Suppressor macrophage treated with lipopolysaccharide for 4 hours (primary cell): ENCODE measurements around the gene MAPT.
"Not testable (repeated sequence)": the region's sequence is repeated elsewhere in the genome, so short reads cannot be mapped to it uniquely, and the experiment has no call there.

Experiments
- DNase-seq: peaks from one replicate; pipeline ENCODE4 v3.0.0-alpha.2; 2020

Gene MAPT

DNA sequence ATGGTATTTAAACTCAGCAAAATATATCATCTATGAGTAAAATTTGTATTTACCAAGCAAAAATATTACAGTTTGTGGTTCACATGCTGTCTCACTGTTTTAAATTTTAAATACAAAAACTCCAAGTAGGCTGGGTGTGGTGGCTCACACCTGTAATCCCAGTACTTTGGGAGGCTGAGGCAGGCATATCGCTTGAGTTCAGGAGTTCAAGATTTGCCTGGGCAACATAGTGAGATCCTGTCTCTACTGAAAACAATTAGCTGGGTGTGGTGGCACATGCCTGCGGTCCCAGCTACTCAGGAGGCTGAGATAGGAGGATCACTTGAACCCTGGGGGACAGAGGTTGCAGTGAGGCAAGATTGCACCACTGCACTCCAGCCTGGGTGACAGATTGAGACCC, 37.3 kb downstream of the MAPT start:
- DNase-seq, result no peak

DNA sequence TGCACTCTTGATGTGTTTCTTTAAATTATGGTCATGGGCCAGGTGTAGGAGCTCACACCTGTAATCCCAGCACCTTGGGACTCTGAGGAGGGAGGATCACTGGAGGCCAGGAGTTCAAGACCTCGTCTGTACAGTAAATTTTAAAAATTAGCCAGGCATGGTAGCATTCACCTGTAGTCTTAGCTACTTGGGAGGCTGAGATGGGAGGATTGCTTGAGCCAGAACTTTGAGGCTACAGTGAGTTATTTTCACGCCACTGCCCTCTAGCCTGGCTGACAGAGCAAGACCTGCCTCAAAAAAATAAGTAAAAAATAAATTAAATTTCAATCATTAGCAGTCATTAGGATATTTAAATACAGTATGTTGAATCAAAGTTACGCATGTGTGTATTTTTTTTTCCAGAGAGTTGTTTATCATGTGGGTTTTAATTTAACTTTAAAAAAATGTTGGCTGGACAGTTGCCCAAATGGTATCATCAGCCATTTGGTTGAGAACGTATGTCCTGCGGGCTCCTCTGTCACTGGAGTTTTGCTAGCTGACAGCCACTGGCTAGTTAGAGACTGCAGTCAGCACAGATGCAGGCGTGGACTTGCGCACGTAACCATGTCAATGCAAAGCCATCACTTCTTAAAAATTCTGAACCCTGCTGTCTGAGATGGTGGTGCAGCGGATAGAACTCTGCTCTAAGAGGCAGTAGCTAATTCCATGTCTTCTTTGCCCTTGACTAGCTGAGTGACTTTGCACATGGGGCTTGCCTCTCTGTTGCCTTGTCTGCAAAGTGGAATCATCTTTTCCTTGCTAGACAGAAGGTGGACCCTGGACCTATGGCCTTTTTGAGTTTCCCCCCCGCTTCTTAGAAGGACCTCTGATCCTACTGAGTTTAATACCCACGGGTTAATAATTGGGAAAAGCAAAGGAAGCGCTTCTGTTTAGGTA, 40.0 kb downstream of the MAPT start:
- DNase-seq, result no peak

DNA sequence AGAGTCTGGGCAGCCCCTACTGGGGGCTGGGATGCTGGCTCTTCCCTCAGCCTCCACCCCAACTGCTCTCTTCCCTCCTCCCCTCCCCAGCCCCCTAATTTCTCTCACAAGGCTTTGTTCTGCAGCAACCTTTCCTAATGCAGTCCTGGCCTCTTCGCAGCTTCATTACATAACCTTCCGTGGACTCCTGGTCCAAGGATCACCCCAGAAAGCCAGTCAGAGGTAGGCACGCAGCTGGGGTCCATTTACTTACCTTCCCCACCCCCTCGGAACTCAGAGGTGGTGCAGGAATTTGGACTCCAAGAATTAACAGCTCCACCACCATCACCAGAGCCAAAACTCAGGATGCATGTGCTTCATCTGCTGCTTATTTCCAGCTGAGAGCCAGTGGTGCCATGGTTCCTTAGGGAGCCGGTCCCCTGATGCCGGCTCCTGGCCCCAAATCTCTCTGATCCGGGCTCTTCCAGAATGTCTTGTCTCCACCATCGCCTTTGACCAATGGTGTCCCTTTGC, 40.9 kb downstream of the MAPT start:
- DNase-seq, result no peak

DNA sequence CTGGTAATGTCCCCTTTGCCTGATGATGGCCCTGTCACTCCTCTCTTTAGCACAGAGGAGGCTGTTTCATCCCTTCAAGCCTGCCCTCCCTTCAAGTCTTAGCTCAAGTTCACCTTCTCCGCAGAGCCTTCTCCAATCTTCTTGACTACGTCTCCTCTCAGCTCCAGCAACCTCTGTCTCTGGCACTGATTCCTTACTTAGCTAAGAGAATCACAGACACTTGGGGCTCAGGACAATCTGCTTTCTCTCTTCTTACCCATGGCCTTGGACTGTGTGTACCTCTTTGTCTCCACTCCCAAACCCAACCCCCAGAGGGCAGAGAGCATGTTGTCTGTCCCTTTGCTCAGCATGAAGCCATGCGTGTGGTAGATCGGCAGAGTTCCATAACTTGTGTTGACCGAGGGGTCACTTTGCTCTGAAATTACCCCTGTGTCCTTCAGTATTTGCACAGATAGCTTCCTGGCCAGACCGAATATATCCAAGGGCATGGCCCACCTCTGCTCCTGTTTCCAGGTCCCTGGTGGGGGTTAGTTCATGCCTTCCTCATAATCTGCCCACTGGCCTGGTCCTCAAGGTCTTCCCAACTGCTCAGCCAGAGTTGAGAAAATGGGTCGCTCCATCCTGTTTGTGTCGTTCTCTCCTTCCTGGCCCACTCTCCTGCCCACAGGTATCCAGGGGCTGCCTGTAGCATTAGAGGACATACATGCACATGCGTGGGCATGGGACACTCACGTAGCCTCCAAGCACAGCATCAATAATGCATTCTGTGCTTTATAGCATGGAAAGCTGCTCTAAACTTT, 41.6 kb downstream of the MAPT start:
- no peak for DNase-seq

DNA sequence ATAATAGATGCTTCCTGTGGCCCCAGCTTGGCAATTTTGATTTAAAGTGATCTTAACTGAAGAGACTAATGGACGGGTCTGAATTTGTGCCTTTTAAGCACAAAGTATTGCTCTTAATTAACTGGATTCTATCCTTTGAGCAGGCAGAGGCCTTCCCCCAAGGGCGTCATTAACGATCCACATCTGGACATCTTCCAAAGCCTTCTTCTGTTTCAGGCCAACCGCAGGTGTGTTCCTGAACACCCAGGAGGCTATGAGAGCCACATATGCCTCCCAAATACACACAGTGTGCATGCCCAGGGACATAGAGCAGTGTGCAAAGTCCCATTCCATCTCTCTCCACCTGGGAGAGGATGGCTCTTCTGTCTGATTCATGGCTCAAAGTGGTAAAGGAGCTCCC, 42.3 kb downstream of the MAPT start:
- DNase-seq, result no peak

DNA sequence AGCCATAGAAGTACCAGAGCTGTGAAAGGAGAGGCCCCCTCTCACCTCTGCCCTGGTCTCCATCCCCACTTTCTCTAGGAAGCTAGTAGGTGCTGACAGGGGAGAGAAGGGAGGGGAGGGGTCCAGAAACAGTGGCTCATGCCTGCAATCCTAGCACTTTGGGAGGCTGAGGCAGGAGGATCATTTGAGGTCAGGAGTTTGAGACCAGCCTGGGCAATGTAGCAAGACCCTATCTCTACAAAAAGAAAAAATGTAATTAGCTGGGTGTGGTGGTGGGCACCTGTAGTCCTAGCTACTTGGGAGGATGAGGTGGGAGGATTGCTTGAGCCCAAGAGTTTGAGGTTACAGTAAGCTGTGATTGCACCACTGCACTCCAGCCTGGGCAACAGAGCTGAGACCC, 42.8 kb downstream of the MAPT start:
- DNase-seq, result not testable (repeated sequence)

DNA sequence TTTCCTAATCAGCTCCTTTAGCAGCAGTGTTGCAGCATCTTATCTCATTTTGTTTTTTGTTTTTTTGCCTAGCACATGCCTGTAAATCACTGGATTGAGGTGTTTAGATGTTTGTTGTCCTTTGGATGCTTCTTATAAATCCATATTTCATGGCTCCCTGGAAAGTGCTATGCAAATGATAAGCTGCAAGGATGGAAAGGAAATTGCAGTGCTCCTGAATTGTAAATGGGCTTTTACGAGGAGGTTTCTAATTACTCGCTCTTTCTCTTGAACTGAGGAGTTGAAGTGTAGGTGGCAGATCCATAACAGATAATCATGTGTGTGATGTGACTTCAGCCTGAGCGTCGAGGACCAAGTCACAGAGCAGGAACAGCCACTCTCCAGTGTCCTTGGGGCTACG, 45.0 kb downstream of the MAPT start:
- no peak for DNase-seq

DNA sequence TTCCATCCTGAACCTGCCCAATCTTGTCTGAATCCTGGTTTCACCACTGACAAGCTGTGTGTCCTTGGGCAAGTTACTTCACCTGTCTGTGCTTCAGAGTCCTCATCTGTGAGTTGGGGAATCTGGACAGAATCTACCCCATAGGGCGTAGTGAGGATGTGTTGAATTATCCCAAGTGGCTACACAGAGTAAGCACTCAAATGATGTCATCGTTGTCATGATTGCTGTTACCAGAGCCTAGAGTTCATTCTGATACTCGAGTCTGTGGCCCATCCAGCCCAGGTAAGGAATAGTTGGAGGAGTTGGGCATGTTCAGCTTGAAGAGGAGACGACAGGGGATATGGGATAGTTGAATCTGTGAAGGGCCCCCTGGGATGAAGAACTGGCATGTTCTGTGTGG, 45.9 kb downstream of the MAPT start:
- no peak for DNase-seq

DNA sequence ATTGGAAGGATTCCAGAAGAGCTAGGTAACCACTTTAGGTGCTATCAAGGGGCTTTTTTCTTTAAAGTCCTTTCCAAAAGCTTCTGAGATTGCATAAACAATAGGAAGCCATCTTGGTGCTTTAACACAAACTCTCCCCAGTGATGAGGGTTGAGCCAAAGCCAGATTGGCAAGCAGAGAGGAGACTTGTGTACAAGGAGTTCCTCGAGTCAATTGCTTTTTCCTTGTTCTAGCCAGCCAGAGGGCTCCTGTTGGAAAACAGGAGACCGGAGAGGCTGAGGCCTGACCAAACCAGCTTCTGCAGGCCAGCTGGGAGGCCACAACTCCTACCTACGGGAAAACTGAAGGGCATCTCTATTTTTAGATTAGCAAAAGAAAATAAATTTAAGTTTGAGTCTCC, 46.5 kb downstream of the MAPT start:
- DNase-seq, result no peak

DNA sequence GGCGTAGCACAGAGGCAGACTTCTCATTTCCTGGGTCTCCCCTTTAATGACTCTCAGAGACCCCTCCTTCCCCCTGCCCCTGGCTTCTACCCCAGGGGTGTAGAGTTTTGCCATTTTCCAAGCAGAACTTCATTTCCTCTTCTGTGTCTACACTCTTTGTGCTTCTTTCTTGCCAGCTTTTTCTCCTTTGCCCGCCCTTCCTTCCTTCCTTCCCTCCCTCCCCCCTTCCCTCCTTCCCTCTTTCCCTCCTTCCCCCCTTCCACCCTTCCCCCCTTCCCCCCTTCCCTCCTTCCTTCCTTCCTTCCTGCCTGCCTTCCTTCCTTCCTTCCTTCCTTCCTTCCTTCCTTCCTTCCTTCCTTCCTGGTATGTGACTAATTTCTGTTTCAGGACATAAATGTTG, 47.0 kb downstream of the MAPT start:
- no peak for DNase-seq

DNA sequence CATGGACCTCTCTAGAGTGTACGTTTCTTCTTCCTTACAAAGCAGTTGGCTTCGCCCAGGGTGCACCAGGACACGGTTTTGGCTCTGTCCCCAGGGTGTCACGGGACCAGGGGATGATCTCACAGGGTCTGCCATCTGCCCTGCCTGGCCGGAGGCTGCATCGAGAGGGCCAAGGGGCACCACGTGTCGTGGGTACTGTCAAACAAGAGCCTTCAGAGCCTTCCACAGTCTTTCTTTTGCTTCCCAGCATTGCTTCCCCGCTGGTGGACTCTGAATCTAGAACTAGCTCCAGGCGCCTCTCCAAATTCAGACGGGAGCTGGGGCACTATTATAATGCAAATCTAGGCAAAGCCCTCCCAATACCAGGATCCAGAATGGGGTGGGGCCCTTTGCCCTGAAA, 47.9 kb downstream of the MAPT start:
- DNase-seq, result no peak

DNA sequence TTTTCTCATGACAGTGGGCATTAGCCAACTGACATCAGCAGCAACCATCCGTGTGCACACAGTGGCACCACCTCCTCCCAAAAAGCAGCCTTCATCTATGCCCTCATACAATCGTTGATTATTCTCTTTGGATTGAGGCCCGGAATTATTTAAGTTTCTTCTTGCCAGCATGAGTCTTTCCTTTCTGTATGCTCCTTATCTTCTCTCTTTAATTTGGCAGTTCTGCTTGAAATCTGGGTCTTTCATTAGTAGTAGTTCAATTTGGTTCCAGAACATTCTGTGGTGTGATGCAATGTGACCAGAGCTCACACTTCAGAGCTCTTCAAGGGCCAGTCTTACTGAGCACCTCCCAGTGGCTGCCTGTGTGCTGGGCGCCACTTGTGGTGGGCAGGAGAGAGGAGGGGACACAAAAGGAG, 52.5 kb downstream of the MAPT start:
- no peak for DNase-seq

DNA sequence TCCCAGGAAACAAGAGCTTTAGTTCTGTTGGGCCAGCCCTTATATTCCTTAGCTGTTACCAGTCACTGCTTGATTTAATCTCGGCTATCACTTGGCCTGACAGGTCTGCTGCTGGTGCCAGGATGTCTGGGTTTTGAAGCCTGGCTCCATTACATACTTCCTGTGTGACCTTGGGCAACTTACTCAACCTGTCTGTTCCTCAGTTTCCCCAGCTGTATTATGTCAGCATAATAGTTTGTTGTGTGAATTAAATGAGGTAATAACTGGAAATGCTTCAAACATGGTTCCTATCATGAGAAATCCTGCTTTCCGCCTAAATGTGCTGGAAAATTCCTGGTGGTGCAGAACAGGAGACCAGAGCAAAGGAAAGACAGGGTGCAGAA, 54.1 kb downstream of the MAPT start:
- no peak for DNase-seq

DNA sequence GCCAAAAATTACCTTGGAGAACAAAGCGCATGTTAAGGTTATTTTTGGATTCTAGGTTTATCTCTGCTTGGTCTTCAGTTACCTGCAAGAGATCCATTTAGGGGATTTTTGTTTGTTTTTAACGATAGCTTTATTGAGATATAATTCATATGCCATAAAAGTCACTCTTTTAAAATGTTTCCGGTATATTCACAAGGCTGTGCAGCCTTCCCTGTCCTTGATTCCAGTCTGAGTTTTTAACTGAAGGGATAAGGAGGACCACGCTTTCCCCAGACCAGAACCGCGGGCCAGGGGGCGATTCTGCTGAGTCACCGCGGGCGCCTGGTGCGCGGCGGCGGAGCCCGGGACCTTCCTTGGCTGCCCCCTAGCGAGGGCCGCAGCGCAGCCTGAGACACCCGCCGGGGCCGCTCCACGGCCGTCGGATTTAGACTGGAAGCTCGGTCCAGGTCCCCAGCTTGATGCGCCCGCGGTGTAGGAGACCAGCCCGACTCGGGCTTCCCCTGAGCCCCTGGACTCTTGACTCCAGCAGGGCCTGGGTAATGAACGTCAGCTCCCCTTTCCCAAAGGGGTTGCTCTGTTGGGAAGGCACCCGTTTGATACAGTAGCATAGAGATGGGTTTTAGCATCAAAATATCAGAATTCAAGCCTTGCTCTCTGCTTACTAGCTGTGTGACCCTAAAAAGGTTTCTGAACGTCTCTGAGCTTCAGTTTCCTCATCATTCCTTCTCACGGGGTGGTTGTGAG, 54.7 kb downstream of the MAPT start:
- peak; percentile 77 for DNase-seq

DNA sequence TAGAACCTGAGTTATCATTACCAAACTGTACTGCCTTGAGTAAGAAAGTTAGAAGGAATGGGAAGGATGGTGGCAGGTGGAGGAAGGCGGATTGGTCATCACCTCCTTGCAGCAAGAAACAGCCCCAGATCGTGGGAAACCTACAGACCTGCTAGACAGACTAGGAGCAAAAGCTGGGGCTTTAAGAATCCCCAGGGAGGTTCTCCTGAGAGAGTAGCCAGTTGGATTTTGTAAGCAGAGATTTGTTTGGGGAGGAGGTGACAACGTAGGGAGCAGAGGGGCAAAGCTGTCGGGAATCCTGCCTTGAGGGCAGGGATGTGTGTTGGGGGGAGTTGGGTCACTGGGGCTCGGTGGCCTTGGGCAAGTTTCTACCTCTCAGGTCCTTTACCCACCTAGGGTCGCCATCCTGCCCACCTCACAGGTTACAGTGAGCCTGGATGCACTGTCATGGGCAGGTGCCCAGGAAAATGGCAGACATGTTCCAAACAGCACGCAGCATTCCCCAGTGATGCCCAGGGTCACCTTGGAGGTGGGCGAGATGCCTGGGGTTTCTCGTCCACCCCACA, 55.5 kb downstream of the MAPT start:
- DNase-seq, result no peak

DNA sequence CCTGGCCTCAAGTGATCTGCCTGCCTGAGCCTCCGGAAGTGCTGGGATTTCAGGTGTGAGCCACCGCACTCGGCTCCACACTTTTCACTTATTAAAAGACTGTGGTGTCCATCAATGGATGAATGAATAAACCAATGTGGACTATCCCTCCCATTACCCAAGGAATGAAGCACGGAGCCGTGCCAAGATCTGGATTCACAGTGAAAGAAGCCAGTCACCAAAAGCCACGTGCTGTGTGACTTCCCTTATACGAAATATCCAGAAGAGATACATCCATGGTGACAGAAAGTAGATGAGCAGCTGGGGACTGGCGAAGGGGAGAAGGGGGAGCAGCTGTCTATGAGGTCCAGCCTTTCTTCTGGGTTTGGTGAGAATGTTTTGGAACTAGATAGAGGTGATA, 56.5 kb downstream of the MAPT start:
- DNase-seq, result no peak

DNA sequence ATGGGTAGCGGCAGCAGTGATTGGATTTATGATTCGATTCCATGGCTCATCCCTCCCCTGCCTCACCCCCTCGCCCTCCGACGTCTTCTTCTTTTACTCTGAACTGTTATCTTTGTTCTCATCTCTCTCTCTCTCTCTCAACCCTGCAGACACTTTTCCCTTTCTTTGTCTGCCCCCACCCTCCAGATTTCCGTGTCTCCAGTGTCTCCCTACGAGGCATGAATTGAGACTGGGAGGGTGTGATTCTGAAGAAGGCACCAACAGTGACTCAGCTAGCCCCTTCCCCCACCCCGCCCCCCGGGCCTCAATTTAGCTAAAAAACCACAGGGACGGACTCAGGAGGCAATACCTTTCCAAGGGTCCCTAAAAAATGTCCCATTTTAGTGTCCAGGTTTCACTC, 57.0 kb downstream of the MAPT start:
- DNase-seq, result no peak

DNA sequence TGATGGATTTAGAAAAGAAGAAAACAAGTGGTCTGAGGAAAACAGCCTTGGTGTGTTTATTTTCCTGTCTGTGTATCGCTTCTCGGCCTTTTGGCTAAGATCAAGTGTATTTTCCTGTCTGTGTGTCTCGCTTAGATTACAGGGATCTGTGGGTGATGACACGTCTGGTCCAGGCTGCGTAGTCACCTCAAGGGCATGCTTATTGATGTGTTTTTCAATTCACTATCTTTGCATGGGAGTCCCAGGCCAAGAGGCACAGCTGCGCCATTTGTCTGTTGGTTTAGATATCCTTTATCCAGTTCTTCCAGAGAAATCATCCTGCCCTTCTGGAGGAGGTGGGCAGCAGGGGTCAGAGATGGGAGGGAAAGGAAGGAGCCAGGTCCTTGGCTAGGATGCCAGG, 57.6 kb downstream of the MAPT start:
- no peak for DNase-seq

DNA sequence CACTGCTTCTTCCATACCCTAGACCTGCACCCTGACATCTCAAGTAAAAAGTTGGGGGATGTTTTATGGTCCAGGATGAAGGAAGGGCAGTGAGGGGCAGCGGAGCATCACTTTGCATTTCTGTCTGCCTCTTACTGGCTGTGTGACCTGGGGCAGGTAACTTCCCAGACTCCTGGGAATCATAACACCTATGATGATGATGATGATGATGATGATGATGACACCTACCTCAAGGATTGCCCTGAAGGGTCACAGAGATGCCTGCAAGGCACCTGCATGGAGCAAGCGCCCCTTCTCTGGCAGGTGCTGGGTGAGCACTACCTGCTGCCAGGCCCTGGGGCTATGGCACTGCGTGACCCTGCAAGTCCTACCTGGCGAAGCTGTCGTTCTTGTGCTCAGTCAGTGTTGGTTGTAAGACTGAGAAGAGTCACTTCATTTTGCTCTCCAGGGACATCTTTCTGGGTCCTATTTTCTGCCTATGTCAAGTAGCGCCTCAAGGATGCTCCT, 58.5 kb downstream of the MAPT start:
- no peak for DNase-seq

DNA sequence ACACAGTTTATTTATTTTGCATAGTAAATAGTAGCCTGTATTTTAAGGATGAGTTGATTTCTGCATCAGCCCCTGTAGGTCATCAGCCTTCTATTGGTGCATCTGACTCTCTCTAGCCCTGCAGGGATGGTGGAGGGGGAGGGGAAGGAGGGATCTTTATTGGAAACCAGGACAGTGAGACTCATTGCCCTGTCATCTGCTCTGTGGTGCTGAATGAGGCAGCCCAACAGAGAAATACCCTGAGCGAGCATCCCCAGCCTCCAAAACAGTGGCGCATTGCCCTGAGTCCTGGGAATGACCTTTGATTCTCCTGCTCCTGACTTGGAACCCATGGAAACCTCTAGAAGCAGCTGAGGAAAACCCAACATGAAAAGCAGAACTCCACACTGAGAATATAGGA, 59.2 kb downstream of the MAPT start:
- DNase-seq, result no peak

DNA sequence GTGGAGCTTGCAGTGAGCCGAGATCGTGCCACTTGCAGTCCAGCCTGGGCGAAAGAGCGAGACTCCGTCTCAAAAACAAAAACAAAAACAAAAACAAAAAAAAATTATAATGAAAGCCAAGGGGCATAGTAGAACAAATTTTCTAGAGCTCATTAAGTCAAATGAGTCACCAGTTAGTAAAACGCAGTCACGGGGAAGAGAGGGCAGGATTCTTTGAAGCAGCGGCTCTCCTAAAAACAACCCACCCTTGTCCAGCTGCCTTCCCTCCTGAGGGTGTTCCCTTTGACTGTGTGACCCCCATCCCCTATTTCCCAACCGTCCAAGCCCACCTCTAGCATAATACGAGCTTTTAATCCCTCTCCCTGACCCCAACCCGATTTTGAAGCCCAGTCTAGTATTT, 60.6 kb downstream of the MAPT start:
- no peak for DNase-seq

DNA sequence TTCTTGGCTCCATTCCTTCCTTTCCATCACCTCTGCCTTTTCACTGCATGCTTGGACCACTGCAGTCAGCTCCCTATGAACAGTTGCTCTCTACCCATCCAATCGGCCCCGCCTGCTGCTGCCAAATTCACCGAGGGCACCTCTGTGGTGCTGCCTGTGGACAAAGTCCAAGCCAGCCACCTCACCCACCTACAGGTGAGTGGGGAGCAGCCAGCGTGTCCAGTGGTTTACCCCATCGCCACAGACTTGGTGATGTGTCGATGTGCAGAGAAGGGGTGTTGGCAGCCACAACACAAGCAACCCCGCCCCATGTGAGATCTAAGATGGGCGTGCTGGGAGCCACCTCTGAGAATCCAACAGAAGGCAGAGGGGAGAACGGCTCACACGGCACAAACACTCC, 61.0 kb downstream of the MAPT start:
- no peak for DNase-seq

DNA sequence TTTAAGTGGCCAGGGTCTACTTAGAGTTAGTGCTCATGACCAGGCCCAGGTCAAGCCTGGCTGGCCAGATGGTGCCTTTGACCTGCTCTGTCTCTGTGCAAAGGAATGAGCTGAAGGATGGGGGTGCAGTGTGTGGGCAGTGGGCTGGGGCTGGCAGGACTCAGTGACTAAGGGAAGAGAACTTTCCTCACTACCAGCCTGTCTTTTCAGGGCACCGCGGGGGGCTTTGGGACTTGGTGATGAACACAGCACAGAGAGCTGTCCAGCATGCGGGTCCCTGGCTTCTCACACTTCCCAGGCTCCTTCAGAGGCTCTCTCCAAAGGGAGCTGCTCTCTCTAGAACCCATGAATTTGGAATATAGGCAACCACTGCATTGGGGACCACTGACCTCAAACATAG, 61.7 kb downstream of the MAPT start:
- DNase-seq, result no peak
